Ishikawa (cell line): ENCODE measurements around the gene KDF1.

Experiments used
- CEBPB ChIP-seq: IDR thresholded peaks from 2 replicates; pipeline ENCODE4 v1.6.1; 2012
- CREB1 ChIP-seq: IDR thresholded peaks from 2 replicates; pipeline ENCODE4 v1.6.1; 2012; ENCODE audit warnings: low read depth
- EGR1 ChIP-seq: IDR thresholded peaks from 2 replicates; pipeline ENCODE4 v1.6.1; 2012
- EP300 ChIP-seq: IDR thresholded peaks from 2 replicates; pipeline ENCODE4 v1.6.1; 2012; ENCODE audit warnings: borderline replicate concordance
- FOXM1 ChIP-seq: IDR thresholded peaks from 2 replicates; pipeline ENCODE4 v1.6.1; 2012; ENCODE audit warnings: low read depth, borderline replicate concordance
- MAX ChIP-seq: IDR thresholded peaks from 2 replicates; pipeline ENCODE4 v1.6.1; 2012
- NFIC ChIP-seq: IDR thresholded peaks from 2 replicates; pipeline ENCODE4 v1.6.1; 2012
- RAD21 ChIP-seq: IDR thresholded peaks from 2 replicates; pipeline ENCODE4 v1.6.1; 2012; ENCODE audit warnings: low read depth
- TAF1 ChIP-seq: IDR thresholded peaks from 2 replicates; pipeline ENCODE4 v1.6.1; 2012; ENCODE audit warnings: low read depth, mild to moderate bottlenecking
- TCF12 ChIP-seq: IDR thresholded peaks from 2 replicates; pipeline ENCODE4 v1.6.1; 2012; ENCODE audit warnings: low read depth
- TEAD4 ChIP-seq: IDR thresholded peaks from 2 replicates; pipeline ENCODE4 v1.6.1; 2012
- USF1 ChIP-seq: IDR thresholded peaks from 2 replicates; pipeline ENCODE4 v1.6.1; 2012
- YY1 ChIP-seq: IDR thresholded peaks from 2 replicates; pipeline ENCODE4 v1.6.1; 2012; ENCODE audit warnings: low read depth
- ZBTB7A ChIP-seq: IDR thresholded peaks from 2 replicates; pipeline ENCODE4 v1.6.1; 2012; ENCODE audit warnings: low read depth
- TF ChIP-seq, protein P1 (sequence below): IDR thresholded peaks from 2 replicates; pipeline ENCODE4 v1.6.1; 2012; ENCODE audit warnings: low read depth, mild to moderate bottlenecking

Gene KDF1

DNA sequence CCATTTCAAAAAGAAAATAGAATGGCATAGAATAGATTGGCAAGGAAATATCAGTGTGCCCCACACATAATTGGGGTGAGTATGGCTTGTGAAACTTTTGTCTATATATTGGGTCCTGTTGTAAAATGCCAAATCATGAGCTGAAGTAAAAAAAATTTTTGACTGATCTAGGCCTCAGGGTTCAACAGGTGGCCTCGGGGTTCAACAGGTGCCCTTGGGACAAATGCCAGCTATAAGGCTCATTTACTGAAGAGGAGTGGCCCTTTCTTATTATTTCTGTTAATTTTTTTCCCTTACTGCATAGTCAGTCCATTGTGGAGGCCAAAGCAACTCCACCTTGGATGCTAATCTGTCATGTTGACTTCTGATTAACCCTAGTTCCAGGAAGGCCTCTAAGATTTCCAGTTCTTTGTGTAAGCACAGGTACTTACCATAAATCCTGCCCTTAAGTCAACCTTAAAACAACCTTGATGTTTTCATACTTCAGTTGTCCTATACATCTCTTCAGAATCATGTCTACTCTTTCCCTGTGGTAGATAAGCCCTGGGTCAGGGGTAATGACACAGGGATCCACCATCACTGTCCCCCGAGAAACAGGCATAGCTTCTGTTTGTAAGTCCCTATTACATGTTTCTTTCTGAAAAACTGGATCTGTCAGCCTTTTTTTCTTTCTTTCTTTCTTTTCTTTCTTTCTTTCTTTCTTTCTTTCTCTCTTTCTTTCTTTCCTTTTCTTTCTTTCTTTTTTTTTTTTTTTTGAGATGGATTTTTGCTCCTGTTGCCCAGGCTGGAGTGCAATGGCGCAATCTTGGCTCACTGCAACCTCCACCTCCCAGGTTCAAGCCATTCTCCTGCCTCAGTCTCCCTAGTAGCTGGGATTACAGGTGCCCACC, 16.6 kb upstream of the KDF1 start:
- TF ChIP-seq CREB1, result no peak
- no peak for TF ChIP-seq CEBPB
- no peak for TF ChIP-seq YY1
- TF ChIP-seq TCF12, result no peak
- TF ChIP-seq MAX, result no peak
- TF ChIP-seq TAF1, result no peak
- no peak for TF ChIP-seq EGR1
- TF ChIP-seq, protein P1, sequence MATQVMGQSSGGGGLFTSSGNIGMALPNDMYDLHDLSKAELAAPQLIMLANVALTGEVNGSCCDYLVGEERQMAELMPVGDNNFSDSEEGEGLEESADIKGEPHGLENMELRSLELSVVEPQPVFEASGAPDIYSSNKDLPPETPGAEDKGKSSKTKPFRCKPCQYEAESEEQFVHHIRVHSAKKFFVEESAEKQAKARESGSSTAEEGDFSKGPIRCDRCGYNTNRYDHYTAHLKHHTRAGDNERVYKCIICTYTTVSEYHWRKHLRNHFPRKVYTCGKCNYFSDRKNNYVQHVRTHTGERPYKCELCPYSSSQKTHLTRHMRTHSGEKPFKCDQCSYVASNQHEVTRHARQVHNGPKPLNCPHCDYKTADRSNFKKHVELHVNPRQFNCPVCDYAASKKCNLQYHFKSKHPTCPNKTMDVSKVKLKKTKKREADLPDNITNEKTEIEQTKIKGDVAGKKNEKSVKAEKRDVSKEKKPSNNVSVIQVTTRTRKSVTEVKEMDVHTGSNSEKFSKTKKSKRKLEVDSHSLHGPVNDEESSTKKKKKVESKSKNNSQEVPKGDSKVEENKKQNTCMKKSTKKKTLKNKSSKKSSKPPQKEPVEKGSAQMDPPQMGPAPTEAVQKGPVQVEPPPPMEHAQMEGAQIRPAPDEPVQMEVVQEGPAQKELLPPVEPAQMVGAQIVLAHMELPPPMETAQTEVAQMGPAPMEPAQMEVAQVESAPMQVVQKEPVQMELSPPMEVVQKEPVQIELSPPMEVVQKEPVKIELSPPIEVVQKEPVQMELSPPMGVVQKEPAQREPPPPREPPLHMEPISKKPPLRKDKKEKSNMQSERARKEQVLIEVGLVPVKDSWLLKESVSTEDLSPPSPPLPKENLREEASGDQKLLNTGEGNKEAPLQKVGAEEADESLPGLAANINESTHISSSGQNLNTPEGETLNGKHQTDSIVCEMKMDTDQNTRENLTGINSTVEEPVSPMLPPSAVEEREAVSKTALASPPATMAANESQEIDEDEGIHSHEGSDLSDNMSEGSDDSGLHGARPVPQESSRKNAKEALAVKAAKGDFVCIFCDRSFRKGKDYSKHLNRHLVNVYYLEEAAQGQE, result no peak
- TF ChIP-seq TEAD4, result no peak
- no peak for TF ChIP-seq ZBTB7A
- no peak for TF ChIP-seq EP300
- no peak for TF ChIP-seq FOXM1

DNA sequence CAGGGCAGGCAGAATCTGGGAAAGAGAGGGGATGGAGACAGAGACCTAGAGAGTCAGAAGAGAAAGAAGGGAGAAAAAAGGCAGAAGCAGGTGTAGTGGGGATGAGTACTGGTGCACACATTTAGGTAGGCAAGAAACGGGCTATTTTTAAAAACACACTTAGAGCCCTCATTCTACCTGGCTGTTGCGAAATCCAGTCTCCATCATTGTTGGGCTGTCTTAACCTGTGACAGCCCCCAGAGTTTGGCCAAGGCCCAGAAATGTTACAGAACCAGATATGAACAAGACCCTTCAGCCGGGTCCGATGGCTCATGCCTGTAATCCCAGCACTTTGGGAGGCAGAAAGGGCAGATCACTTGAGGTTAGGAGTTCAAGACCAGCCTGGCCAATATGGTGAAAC, 12.6 kb upstream of the KDF1 start:
- TF ChIP-seq CREB1 (no peak), TEAD4 (no peak), CEBPB (peak; percentile 59)

GRCh38 chr1:26972390-26972789, 12.1 kb upstream of the KDF1 start:
- TF ChIP-seq EP300 (no peak), EGR1 (no peak), CEBPB (no peak), TCF12 (no peak), TAF1 (no peak), FOXM1 (no peak), YY1 (no peak), ZBTB7A (no peak)

- no peak for TF ChIP-seq TCF12
- TF ChIP-seq EGR1, result no peak
- TF ChIP-seq USF1, result no peak
- TF ChIP-seq RAD21, result no peak
Measured at GRCh38 chr1:26971590-26971989, 11.3 kb upstream of the KDF1 start.

GRCh38 chr1:26970810-26971209, 10.5 kb upstream of the KDF1 start:
- no peak for TF ChIP-seq TCF12
- no peak for TF ChIP-seq TAF1
- TF ChIP-seq NFIC, result no peak
- no peak for TF ChIP-seq RAD21
- TF ChIP-seq MAX, result no peak
- TF ChIP-seq FOXM1, result no peak
- TF ChIP-seq EP300, result no peak
- no peak for TF ChIP-seq YY1
- TF ChIP-seq EGR1, result no peak
- no peak for TF ChIP-seq ZBTB7A
- TF ChIP-seq, protein P1, result no peak
- no peak for TF ChIP-seq CEBPB
- no peak for TF ChIP-seq TEAD4
- no peak for TF ChIP-seq USF1
- no peak for TF ChIP-seq CREB1

GRCh38 chr1:26965628-26966027, 5.4 kb upstream of the KDF1 start:
- TF ChIP-seq CREB1, result no peak
- TF ChIP-seq EGR1, result no peak
- TF ChIP-seq MAX, result no peak
- no peak for TF ChIP-seq EP300
- TF ChIP-seq USF1, result no peak
- TF ChIP-seq, protein P1, result no peak
- TF ChIP-seq NFIC, result no peak
- no peak for TF ChIP-seq ZBTB7A
